Fibroblast of lung (primary cell): ENCODE measurements around the gene NKAIN2. TPM values are rescaled to one million over a fixed set of nuclear protein-coding genes. Genes with fewer than 3 reads are reported as not detected.

Source experiments
- DNase-seq, 2 donors: peaks; one replicate each; pipeline versions ENCODE4 v3.0.0 to v3.0.0-alpha.2; 2010; ENCODE audit warnings: low read depth in 2 of 2
- H2AFZ ChIP-seq: 2 replicates; pipeline ENCODE4 v1.5.1; 2012; ENCODE audit warnings: low read length, control low read depth, inconsistent platforms
- H3K27ac ChIP-seq: 2 replicates; pipeline ENCODE4 v1.5.1; 2011; ENCODE audit warnings: low read length, control low read depth; ENCODE audit not compliant: insufficient read depth
- H3K27me3 ChIP-seq: 2 replicates; pipeline ENCODE4 v1.5.1; 2011; ENCODE audit warnings: mild to moderate bottlenecking, low read length; ENCODE audit not compliant: control insufficient read depth, insufficient read depth
- H3K36me3 ChIP-seq: 2 replicates; pipeline ENCODE4 v1.5.1; 2011; ENCODE audit warnings: low read length; ENCODE audit not compliant: control insufficient read depth, insufficient read depth
- H3K4me1 ChIP-seq: 2 replicates; pipeline ENCODE4 v1.5.1; 2011; ENCODE audit warnings: low read length; ENCODE audit not compliant: control insufficient read depth, insufficient read depth; ENCODE audit errors: extremely low read depth
- H3K4me2 ChIP-seq: 2 replicates; pipeline ENCODE4 v1.5.1; 2011; ENCODE audit warnings: low read length, control low read depth; ENCODE audit not compliant: insufficient read depth; ENCODE audit errors: extremely low read depth
- H3K4me3 ChIP-seq, 4 experiments: fragments of 200-600 bp in 1 of 4; sonication (generic) in 1 of 4; replicated peaks in 1 of 4; 2 replicates each; pipeline ENCODE4 v1.5.1; 2011 to 2016; ENCODE audit warnings: low read length in 4 of 4, low read depth in 3 of 4, mild to moderate bottlenecking in 3 of 4, control low read depth in 2 of 4, inconsistent platforms in 1 of 4, mixed read lengths in 1 of 4; ENCODE audit not compliant: insufficient read depth in 1 of 4; ENCODE audit errors: control extremely low read depth in 1 of 4
- H3K79me2 ChIP-seq: 2 replicates; pipeline ENCODE4 v1.5.1; 2012; ENCODE audit warnings: mild to moderate bottlenecking, low read length, inconsistent platforms; ENCODE audit not compliant: control insufficient read depth, insufficient read depth
- H3K9ac ChIP-seq: 2 replicates; pipeline ENCODE4 v1.5.1; 2011; ENCODE audit warnings: mild to moderate bottlenecking, low read length, control low read depth; ENCODE audit not compliant: insufficient read depth
- H3K9me3 ChIP-seq: 2 replicates; pipeline ENCODE4 v1.5.1; 2012; ENCODE audit warnings: low read depth, low read length; ENCODE audit not compliant: control insufficient read depth, insufficient read depth
- H4K20me1 ChIP-seq: 2 replicates; pipeline ENCODE4 v1.5.1; 2011; ENCODE audit warnings: low read length; ENCODE audit not compliant: control insufficient read depth, insufficient read depth; ENCODE audit errors: extremely low read depth
- CTCF ChIP-seq, 2 donors: IDR thresholded peaks in 1 of 2; conservative IDR thresholded peaks in 1 of 2; 1 replicate in 1 of 2; 2 replicates in 1 of 2; pipeline ENCODE4 v1.5.1; 2011 to 2012; ENCODE audit warnings: low read length in 2 of 2, control low read depth in 1 of 2, inconsistent platforms in 1 of 2, low read depth in 1 of 2, mild to moderate bottlenecking in 1 of 2
- EZH2 ChIP-seq: IDR thresholded peaks from 2 replicates; pipeline ENCODE4 v1.5.1; 2012; ENCODE audit warnings: low read length, control low read depth, mild to moderate bottlenecking; ENCODE audit errors: missing control alignments
- polyA plus RNA-seq, 2 donors: library from polyadenylated mRNA; depleted of rRNA in 1 of 2; stranded (reverse) in 1 of 2; unstranded in 1 of 2; fragments of >200 nt; gene quantifications; 2 replicates each; pipeline ENCODE4 v1.2.1, GENCODE V29; 2011 to 2012; ENCODE audit warnings: missing spikeins in 1 of 2
- total RNA-seq: library from RNA; depleted of rRNA; stranded (reverse); fragments of >200 nt; gene quantifications from 2 replicates; pipeline ENCODE4 v1.2.1, GENCODE V29; 2014

The NKAIN2 gene
- total and polyA plus RNA-seq, 2 donors (not counting 1 experiment from before 2014, with no cell fraction given): not detected

DNA sequence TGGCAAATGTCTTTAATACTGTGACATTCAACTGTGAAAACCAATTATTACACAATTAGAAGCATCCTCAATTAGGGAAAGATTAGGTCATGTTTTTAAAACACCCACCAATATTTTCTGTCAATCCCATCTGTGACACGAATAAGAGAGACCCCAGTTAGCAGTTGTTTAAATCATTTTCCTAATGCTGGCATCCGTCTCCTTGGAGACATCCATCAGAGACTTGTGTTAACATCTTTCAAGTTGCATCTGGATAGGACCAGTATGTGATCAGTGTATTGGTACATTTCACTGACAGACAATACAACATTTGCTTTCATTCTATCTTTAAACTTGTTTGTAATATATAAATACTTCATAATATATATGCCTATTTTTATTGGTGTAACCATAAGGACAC lies 737.9 kb downstream of the NKAIN2 start:
- Histone ChIP-seq H4K20me1 (no peaks in the 10 kb centered on the region), H3K4me3 (no peak overlapping the region), H3K4me1 (no peaks in the 10 kb centered on the region), H3K36me3 (no peaks in the 10 kb centered on the region), H3K9ac (no peak overlapping the region), H3K79me2 (no peaks in the 10 kb centered on the region), H2AFZ (no peak overlapping the region), H3K9me3 (no peaks in the 10 kb centered on the region), H3K27ac (no peak overlapping the region), H3K4me2 (no peak overlapping the region), H3K27me3 (no peaks in the 10 kb centered on the region)
- DNase-seq: no peak
- no peak for TF ChIP-seq CTCF (conservative IDR thresholded peaks at IDR 0.05 in 1 of 2, IDR thresholded peaks at IDR 0.05 in 1 of 2; ENCODE audit: low read depth in 1 of 2, low read length in 2 of 2)
- TF ChIP-seq EZH2: no peak

DNA sequence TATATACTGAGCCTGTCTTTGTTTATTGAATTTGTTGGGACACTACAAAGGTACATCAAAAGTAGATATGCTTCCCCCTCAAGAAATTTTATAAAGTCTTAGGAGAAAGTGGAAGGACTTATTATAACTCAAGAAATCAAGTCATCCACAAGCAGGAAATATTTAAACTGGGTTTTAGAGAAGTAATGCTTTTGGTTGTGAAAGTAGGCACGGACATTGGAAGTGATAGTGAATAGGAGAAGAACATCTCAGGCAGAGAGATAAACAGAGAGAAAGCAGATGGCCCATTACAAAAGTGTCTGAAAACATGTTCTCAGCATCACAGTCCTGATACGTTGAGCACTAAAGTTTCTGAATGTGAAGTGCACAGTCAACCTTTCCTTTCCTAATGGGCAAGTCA lies 742.9 kb downstream of the NKAIN2 start:
- H3K4me3 ChIP-seq: no peak overlapping the region
- no peaks in the 10 kb centered on the region for H3K27me3 ChIP-seq
- no peaks in the 10 kb centered on the region for H3K4me1 ChIP-seq
- no peak for DNase-seq
- no peak overlapping the region for H3K27ac ChIP-seq
- no peaks in the 10 kb centered on the region for H3K79me2 ChIP-seq
- H3K9ac ChIP-seq: no peak overlapping the region
- TF ChIP-seq CTCF (conservative IDR thresholded peaks at IDR 0.05 in 1 of 2, IDR thresholded peaks at IDR 0.05 in 1 of 2; ENCODE audit: low read depth in 1 of 2, low read length in 2 of 2): no peak
- no peak for TF ChIP-seq EZH2
- H3K4me2 ChIP-seq: no peak overlapping the region
- no peaks in the 10 kb centered on the region for H3K9me3 ChIP-seq
- no peaks in the 10 kb centered on the region for H4K20me1 ChIP-seq
- no peaks in the 10 kb centered on the region for H3K36me3 ChIP-seq
- no peak overlapping the region for H2AFZ ChIP-seq

DNA sequence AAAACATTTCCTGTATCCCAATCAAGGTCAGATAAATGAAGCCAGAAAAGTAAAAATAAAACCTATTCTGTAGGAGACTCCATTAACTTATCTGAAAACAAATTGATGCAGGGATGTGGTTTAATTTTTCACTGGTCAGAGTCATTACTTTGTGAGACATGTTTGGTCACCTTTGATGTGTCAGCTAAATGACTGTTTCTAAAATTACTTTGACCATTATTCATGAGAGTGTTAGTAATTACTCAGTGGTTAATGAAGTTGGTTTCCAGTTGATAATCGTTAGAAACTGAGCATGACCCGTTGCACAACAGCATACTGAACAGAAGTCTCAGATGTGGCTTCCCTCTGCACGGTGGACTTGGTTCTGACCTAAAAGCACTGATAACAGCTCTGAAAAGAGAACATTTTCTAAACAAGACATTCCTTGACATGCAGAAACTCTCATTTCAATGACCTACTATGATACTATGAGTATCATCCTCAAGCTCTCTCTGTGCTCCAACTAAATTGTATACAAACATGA lies 748.1 kb downstream of the NKAIN2 start:
- Histone ChIP-seq H3K36me3 (no peaks in the 10 kb centered on the region), H3K9me3 (no peaks in the 10 kb centered on the region), H2AFZ (no peak overlapping the region), H3K4me2 (no peak overlapping the region), H3K9ac (no peak overlapping the region), H4K20me1 (no peaks in the 10 kb centered on the region), H3K27me3 (no peaks in the 10 kb centered on the region), H3K79me2 (no peaks in the 10 kb centered on the region), H3K4me3 (no peak overlapping the region), H3K27ac (no peak overlapping the region), H3K4me1 (no peaks in the 10 kb centered on the region)
- TF ChIP-seq CTCF (conservative IDR thresholded peaks at IDR 0.05 in 1 of 2, IDR thresholded peaks at IDR 0.05 in 1 of 2; ENCODE audit: low read depth in 1 of 2, low read length in 2 of 2) (no peak), EZH2 (no peak)
- peak in 1 of 2 donors; percentile 41 for DNase-seq
